Activated CD4-positive, alpha-beta T cell treated with anti-CD3 and anti-CD28 coated beads for 36 hours (primary cell): Measurements from ENCODE around the gene CNGA1. TPM values are rescaled to one million over a fixed set of nuclear protein-coding genes. Genes with fewer than 3 reads are reported as not detected.

Experiments used
- ATAC-seq: fragments of 200-7000 bp; cut with Tn5 transposase; one replicate; pipeline ENCODE4 v1.10.0; 2021; ENCODE audit warnings: mild to moderate bottlenecking, moderate library complexity
- CTCF ChIA-PET: fragments of 350-600 bp; sonication (Branson Sonifier 250); formaldehyde crosslinking; loops from one replicate; lab custom pipeline; 2021; ENCODE audit warnings: antibody characterized with exemption; lab: Charles Lee
- POLR2A ChIA-PET: fragments of 350-600 bp; sonication (Branson Sonifier 250); formaldehyde crosslinking; loops from one replicate; lab custom pipeline; 2021; ENCODE audit warnings: antibody characterized with exemption, inconsistent platforms; lab: Charles Lee
- DNase-seq: peaks from one replicate; pipeline ENCODE4 v3.0.0-alpha.2; 2020
- H3K27ac Mint-ChIP-seq: one replicate; pipeline ENCODE4 v1.8.0; 2021; ENCODE audit warnings: mixed read lengths
- H3K27me3 Mint-ChIP-seq: one replicate; pipeline ENCODE4 v1.8.0; 2021; ENCODE audit warnings: mixed read lengths
- H3K36me3 Mint-ChIP-seq: one replicate; pipeline ENCODE4 v1.8.0; 2021; ENCODE audit warnings: low read depth, mixed read lengths
- H3K4me1 Mint-ChIP-seq: one replicate; pipeline ENCODE4 v1.8.0; 2021; ENCODE audit warnings: mixed read lengths
- H3K4me3 Mint-ChIP-seq: one replicate; pipeline ENCODE4 v1.8.0; 2021; ENCODE audit warnings: mild to moderate bottlenecking, moderate library complexity, mixed read lengths
- H3K9me3 Mint-ChIP-seq: one replicate; pipeline ENCODE4 v1.8.0; 2021; ENCODE audit warnings: low read depth, mixed read lengths
- intact Hi-C, 2 experiments: fragments of 100-400 bp; cut with DNase I in 1 of 2; cut with micrococcal nuclease in 1 of 2; formaldehyde crosslinking; loops; one replicate each; pipeline versions ENCODE4 v1.14.2 to v1.15.1; 2022 to 2024; cut with DNase I, micrococcal nuclease
- total RNA-seq, 2 experiments: library from RNA; stranded (reverse); gene quantifications; one replicate each; pipeline ENCODE4 v1.2.3, GENCODE V29; 2021

Gene CNGA1
- total RNA-seq, 2 experiments from 2014 or later: 0.16 to 0.30 TPM

DNA sequence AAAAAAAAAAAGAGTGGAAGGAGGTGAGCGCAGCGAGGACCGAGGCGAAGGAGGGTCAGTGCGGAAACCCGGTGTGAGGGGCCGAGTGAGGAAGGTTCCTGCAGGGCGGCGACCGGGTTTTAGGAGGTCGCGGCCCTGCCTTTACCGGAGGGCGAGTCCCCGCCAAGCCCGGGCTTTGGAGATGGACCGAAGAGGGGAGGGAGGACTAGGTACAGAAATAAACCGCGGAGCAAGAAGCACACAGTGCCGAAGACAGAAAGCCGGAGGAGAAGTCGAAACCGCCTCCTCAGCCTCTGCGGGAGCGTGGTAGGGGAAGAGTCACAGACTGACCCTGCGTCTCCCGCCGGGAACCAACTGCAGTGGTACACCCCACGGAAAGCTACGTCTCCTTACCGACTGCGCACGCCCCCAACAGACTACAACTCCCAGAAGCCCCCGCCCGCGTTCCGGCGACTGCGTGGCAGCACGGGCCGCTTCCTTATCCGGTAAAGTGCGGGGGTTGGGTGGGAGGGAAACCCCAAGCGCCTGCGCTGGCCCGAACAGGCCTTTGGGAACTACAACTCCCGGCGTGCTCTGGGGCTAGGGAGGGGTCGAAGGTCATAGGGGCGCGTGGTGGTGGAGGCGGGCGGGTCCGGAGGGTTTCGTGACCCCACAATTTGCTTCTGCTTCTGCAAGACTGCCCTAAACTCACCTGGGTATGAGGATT is 102.1 kb downstream of the CNGA1 start, which contains the start of gene NFXL1:
Gene NFXL1, minus strand, starts transcription at position 364 of the 706 bp plus-strand sequence. CDS start 380 bp downstream, outside the sequence.
- ChIA-PET CTCF (interaction anchor here (0.6 to 1.3 kb wide), 2 partner anchors 13 to 215 kb away, joined by 3 read pairs; no protein-coding TSS in a partner anchor), POLR2A (interaction anchor here (0.7 to 1.0 kb wide), 3 partner anchors 10 to 429 kb away, joined by 3 to 6 read pairs (median 3); partner anchors contain the start of gene ATP10D)
- peak; percentile 98 for DNase-seq
- Mint-ChIP-seq H3K36me3 (peaks cover 29% of the 10 kb centered on the region), H3K4me3 (peak within 1 kb of the TSS; percentile 94), H3K27ac (peak within 1 kb of the TSS; percentile 90), H3K9me3 (no peaks in the 10 kb centered on the region), H3K4me1 (peaks cover 25% of the 10 kb centered on the region), H3K27me3 (no peaks in the 10 kb centered on the region)
- intact Hi-C loops: loop anchor here (1.0 to 10.0 kb wide), 10 partner anchors 40 to 866 kb away; partner anchors contain the start of genes COMMD8 (in 2 of the 2), SLAIN2 (in 2 of the 2), CNGA1 (in 1 of the 2) and CORIN (in 1 of the 2)
- peak; percentile 97 for ATAC-seq

DNA sequence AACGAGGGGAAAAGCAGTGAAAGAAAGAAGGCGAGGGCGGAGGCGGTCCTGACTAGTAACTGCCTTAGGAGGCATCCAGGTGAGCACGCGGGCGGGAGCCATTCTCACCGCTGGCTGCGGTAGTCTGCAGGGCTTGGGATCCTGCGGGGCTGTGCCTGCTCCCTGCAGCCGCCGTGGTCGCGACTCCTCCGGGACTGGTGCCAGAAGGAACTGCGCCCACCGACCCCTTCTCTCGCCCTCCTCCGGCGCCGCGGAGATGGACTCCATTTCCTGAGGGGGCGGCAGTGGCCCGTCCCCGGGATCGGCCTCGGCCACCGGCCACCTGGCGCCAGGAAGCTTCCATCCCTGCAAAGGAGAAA is 102.6 kb downstream of the CNGA1 start:
- no peaks in the 10 kb centered on the region for H3K27me3 Mint-ChIP-seq
- H3K27ac Mint-ChIP-seq: peak overlapping the region; percentile 90
- intact Hi-C loops: loop anchor here (1.0 to 10.0 kb wide), 10 partner anchors 39 to 866 kb away; partner anchors contain the start of genes COMMD8 (in 2 of the 2), SLAIN2 (in 2 of the 2), CNGA1 (in 1 of the 2) and CORIN (in 1 of the 2)
- DNase-seq: peak; percentile 65
- H3K36me3 Mint-ChIP-seq: peaks cover 32% of the 10 kb centered on the region
- peaks cover 29% of the 10 kb centered on the region for H3K4me1 Mint-ChIP-seq
- peak; percentile 15 for ATAC-seq
- ChIA-PET CTCF (no interaction called here), POLR2A (interaction anchor here (0.7 to 1.0 kb wide), 2 partner anchors 10 to 429 kb away, joined by 3 read pairs; partner anchors contain the start of gene ATP10D)
- peak overlapping the region; percentile 94 for H3K4me3 Mint-ChIP-seq
- H3K9me3 Mint-ChIP-seq: no peaks in the 10 kb centered on the region

DNA sequence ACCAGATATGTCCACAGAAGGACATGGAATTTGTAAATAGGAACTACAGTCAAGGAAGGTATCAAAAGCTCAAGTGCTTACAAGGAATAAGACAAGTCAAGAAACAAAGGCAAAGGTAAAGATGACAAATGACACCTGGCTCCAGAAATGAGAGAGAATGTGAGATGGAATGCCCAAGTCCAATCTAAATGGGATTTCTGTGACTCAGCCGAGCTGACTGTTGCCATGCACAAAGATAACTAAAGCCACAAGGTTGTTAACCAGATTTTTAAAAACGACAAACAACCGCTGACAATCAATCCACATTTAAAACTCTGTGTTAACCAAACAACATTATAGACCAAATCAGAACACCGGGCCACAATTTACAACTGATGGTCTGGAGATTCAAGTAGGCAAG is 103.2 kb downstream of the CNGA1 start:
- DNase-seq (no peak), ATAC-seq (no peak)
- POLR2A ChIA-PET: interaction anchor here (0.7 kb wide), 1 partner anchor 428 kb away, joined by 3 read pairs; the partner anchor contains the start of gene ATP10D
- Mint-ChIP-seq H3K9me3 (no peaks in the 10 kb centered on the region), H3K36me3 (peaks cover 35% of the 10 kb centered on the region), H3K27me3 (no peaks in the 10 kb centered on the region), H3K27ac (peak overlapping the region; percentile 90), H3K4me3 (peak overlapping the region; percentile 94), H3K4me1 (peaks cover 30% of the 10 kb centered on the region)
- intact Hi-C loops: loop anchor here in 1 of 2 experiments (5.0 to 10.0 kb wide), 2 partner anchors 76 to 449 kb away; partner anchors contain the start of genes COMMD8 and CORIN
- CTCF ChIA-PET: no interaction called here

GRCh38 chr4:47907089-47907646 is 109.3 kb downstream of the CNGA1 start:
- Mint-ChIP-seq H3K9me3 (no peaks in the 10 kb centered on the region), H3K4me3 (no peak overlapping the region), H3K27ac (no peak overlapping the region), H3K36me3 (peaks cover 47% of the 10 kb centered on the region), H3K27me3 (no peaks in the 10 kb centered on the region), H3K4me1 (peaks cover 19% of the 10 kb centered on the region)
- ChIA-PET CTCF (no interaction called here), POLR2A (no interaction called here)
- intact Hi-C loops: no loop called here
- no peak for DNase-seq
- ATAC-seq: no peak

GRCh38 chr4:47899639-47900038 is 116.8 kb downstream of the CNGA1 start:
- CTCF ChIA-PET: interaction anchor here (0.7 kb wide), 2 partner anchors 17 to 231 kb away, joined by 3 to 4 read pairs; no protein-coding TSS in a partner anchor
- intact Hi-C loops: no loop called here
- Mint-ChIP-seq H3K9me3 (no peaks in the 10 kb centered on the region), H3K4me3 (no peak overlapping the region), H3K27ac (no peak overlapping the region), H3K4me1 (no peaks in the 10 kb centered on the region), H3K36me3 (peaks cover 51% of the 10 kb centered on the region), H3K27me3 (no peaks in the 10 kb centered on the region)
- POLR2A ChIA-PET: no interaction called here
- DNase-seq: no peak
- ATAC-seq: no peak

- ChIA-PET POLR2A (no interaction called here), CTCF (interaction anchor here (1.0 to 1.7 kb wide), 3 partner anchors 11 to 55 kb away, joined by 3 to 5 read pairs (median 4); no protein-coding TSS in a partner anchor)
- peaks cover 12% of the 10 kb centered on the region for H3K4me1 Mint-ChIP-seq
- DNase-seq (no peak), ATAC-seq (peak; percentile 78)
- no peaks in the 10 kb centered on the region for H3K27me3 Mint-ChIP-seq
- intact Hi-C loops: no loop called here
- no peak overlapping the region for H3K27ac Mint-ChIP-seq
- no peaks in the 10 kb centered on the region for H3K9me3 Mint-ChIP-seq
- H3K36me3 Mint-ChIP-seq: peaks cover 50% of the 10 kb centered on the region
- H3K4me3 Mint-ChIP-seq: no peak overlapping the region
Observed at GRCh38 chr4:47891928-47892327, 124.6 kb downstream of the CNGA1 start.

Other genes starting within 250 kb of the CNGA1 start
- gene CORIN, start 178.6 kb downstream of the CNGA1 start, total RNA-seq: not detected
- gene NFXL1, start 102.1 kb downstream of the CNGA1 start, total RNA-seq: 10 to 100 TPM; 12.6 to 14.4 TPM
- gene NIPAL1, start 91 bp upstream of the CNGA1 start, total RNA-seq: 1 to 10 TPM; 1.6 to 1.8 TPM
- gene TXK, start 117.6 kb upstream of the CNGA1 start, total RNA-seq: 10 to 100 TPM; 11.2 to 18.2 TPM